ENCODE measurements around the gene LYPLAL1.
"Not testable (repeated sequence)": the region's sequence is repeated elsewhere in the genome, so short reads cannot be mapped to it uniquely, and the experiment has no call there.

The LYPLAL1 gene

DNA sequence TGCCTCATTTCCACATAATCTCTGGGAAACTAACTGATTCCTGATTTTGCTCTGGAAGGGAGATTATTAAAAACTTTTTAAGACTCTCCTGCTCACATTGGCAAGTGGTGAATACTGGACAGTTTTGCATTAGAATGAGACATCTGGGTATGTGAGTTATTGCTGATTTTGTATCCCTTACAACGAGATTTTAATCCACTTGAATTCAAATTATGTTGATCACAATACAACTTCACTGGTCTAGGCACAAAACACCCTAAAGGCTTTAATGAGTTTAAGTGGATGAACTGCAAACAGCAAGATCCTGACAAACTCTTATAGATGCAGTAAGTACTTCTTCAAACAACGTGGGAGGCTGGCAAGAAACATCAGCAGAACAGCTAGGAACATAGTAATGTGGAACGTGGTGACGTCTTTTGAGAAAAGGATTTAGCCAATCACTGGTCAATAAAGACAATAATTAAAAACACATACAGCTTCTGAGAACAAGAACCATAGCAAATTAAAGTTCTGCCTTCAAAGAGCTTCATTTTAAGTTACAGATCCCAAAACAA, 10.2 kb upstream of the LYPLAL1 start:
- DNase-seq (ENCODE audit: low spot score): no peak

DNA sequence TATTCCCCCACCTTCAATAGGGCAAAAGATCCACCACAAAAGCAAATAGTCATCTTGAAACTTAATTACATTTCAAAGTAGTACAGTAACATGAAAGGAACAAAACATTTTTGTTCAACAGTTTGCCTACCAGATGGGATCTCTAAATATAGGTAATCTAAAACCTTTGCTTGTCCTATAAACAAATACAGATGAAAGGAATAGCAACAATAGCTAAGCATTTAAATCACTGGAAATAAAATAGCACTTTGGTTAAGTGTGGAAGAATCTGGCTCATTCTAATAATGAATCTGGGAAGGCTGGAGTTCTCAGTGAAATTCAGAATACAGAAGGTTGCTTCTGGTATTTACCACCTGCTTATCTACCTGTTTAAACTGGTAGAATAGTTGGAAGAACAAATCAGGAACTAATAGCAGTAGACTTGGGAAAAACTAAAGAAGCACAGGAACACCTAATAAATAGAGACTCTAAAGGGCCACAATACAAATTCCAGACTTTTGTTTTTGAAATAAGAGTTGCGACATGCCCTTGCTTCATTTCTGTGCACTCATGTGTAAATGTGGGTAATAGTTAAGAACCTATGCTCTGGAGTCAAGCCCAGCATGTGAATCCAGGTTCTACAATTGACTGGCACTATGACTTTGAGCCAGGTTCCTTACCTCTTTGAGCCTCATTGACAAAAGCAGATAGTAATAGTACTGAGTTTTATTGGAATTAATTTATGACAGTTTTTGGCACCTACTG, 2.3 kb upstream of the LYPLAL1 start:
- DNase-seq (ENCODE audit: low spot score): no peak

- DNase-seq (ENCODE audit: low spot score): no peak
These were observed 857 bp upstream of the LYPLAL1 start for GRCh38 chr1:219172821-219173220.

DNA sequence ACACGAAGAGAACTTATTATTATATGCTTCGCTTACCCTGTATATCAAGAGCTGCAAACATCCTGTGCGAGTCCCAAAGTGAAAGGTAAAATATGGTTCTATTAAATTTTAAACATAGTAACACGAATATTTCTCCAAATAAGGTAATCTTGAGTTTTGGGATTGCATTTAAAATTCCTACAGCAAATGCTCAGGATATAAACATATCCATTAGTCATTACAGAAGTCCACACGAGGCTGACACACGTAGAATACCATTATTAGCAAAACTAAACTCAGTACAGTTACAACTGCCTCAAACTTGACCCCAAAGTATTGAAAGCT, 282 bp upstream of the LYPLAL1 start:
- no peak for DNase-seq (ENCODE audit: low spot score)

DNA sequence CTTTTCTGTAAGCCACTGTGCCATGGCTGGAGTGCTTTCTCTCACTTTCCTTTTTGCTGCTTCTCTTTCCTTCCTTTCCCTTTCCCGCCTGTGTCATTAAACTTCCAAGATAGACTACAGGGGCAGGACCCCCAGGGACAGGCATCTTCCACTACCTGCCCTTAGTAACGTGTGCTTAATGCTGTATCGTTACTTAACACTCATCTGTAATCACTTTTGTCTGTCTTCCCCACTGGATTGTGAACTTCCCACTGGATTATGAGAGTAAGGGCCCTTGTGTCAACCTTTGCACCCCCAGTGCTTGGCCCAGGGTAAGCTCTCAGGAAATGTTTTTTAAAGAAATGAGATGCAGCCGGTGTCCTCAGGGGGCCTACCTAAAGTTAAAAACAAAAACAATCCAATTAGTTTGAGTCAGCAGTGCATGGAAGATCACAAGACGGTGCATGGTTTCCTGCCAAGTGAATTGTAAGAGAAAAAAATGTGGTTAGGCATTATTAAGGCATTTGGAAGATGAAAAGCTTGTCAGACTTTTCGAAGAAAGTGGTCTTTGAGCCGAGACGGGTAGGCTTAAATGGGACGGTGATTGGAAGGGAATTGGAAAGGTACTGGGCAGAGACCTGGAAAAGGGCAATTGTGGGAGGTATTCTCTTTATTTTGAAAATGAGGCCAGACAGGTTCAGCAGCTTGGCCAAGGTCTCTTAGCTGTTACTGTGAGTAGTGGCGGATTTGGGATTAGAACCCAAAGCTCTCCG, 958 bp downstream of the LYPLAL1 start:
- DNase-seq (ENCODE audit: low spot score): peak; percentile 52

GRCh38 chr1:219175212-219175564, 1.5 kb downstream of the LYPLAL1 start:
- DNase-seq (ENCODE audit: low spot score): no peak

GRCh38 chr1:219176168-219176567, 2.5 kb downstream of the LYPLAL1 start:
- DNase-seq (ENCODE audit: low spot score): no peak

DNA sequence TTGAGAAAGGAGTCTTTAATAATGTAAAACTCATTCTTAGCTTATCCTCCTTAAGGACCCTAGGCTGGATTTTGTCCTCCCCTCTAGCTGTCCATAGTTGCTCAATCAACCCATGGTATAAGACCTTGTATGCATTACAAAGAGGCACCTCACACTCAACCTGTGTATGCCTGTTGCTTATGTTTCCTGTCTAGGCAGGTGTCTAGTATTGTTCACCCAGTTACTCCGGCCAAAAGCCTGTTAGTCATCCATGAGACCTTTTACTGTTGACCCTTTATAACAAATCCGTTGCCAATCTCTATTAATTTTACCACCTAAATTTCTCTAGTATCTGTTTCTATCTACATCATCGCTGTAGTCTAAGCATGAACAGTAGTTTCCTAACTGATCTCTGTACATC, 3.7 kb downstream of the LYPLAL1 start:
- no peak for DNase-seq (ENCODE audit: low spot score)

DNA sequence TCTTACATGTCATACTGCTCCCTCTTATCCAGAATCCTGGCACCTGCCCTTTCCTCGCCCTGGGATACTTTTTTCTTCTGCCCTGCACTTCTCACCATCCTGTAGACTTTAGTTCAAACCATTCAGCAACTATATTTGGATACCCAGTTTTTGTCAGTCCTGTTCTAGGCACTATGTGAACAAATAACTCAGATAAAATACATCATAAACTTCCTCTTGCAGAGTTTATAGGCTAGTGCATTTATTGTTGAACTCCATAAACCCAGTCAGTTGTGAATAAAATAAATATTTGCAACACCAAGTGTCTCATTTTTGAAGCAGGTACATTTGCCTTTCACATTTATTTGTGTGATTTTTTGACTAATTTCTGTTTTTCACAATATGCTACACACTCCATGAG, 4.3 kb downstream of the LYPLAL1 start:
- DNase-seq (ENCODE audit: low spot score): no peak

DNA sequence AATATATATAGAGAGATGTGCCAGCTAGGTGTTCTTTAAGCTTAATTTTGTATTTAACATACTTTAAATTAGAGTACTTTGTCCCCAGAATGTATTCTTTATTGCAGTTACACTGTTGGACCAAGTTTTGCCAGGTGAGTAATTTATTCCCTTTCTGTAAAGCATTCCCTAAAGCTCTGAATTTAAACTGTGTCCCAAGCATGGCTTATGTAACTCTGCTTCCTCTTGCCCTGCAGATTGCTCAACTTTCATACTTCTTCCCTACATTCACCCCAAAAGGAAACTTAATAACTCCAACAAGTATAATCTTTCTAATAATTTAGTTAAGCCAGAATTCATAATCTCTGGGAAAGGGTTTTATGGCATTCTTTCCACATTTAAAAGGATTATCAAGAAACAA, 5.6 kb downstream of the LYPLAL1 start:
- DNase-seq (ENCODE audit: low spot score): peak; percentile 19

DNA sequence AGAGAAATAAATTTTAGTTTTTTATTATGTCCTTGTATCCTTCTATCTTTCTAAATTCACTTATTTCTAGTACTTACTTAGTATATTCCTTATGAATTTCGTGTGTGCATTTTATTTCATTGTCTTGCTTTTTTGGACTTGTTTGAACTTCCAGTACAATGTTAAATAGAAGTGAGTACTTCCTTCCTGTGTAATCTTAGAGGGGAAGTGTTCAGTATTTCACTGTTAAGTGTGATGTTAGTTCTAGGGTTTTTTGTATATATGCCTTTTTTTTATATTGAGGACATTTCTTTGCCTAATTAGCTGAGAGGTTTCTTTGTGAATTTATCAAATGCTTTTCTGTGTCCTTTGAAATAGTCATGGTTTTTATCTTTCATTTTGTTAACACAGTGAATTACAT, 10.7 kb downstream of the LYPLAL1 start:
- DNase-seq (ENCODE audit: low spot score): no peak

DNA sequence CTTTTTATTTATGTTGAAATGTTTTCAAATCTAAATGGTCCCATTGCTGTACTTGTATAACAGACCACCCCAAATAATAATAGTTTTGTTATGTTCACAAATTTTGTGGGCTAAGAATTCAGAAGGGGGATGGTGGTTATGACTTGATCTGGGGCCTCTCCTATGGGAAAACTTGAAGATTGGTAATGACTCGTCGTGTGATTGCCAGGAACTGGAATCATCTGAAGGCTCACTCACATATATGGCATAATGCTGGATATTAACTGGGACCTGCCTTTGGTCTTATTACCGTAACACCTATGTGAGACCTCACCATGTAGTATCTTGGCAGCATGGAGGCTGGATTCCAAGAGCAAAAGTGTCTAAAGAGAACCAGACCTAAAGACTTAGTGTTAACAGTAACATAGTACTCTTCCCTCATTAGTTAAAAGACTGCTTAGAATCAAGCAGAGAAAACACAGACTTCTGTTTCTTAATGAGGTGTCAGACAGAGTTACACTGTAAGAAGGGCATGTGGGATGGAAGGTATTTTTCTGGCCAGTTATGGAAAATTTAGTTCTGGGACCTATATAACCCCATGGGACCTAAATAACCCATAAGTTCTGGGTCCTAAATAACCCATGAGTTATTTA, 11.9 kb downstream of the LYPLAL1 start:
- DNase-seq (ENCODE audit: low spot score): no peak

DNA sequence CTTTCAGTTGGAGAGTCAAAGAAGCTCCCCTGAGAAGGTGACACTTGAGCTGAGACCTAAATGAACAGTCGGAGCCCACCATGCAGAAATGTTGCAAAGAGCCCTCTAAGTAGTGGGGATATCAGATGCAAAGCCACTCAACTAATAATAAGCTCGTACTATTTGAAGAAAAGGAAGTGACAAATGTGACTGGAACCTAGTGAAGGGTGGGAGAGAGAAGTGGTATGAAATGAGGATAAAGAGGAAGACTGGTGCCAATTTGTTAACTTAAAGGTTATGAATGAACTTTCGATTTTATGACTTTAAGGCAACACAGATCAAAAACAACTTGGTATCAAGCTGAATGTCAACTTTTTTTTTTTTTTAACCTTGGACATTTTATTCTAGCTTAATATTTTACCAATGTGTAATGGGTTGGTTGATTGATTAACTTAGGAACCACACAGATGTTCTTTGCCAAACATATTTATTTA, 14.7 kb downstream of the LYPLAL1 start:
- no peak for DNase-seq (ENCODE audit: low spot score)

DNA sequence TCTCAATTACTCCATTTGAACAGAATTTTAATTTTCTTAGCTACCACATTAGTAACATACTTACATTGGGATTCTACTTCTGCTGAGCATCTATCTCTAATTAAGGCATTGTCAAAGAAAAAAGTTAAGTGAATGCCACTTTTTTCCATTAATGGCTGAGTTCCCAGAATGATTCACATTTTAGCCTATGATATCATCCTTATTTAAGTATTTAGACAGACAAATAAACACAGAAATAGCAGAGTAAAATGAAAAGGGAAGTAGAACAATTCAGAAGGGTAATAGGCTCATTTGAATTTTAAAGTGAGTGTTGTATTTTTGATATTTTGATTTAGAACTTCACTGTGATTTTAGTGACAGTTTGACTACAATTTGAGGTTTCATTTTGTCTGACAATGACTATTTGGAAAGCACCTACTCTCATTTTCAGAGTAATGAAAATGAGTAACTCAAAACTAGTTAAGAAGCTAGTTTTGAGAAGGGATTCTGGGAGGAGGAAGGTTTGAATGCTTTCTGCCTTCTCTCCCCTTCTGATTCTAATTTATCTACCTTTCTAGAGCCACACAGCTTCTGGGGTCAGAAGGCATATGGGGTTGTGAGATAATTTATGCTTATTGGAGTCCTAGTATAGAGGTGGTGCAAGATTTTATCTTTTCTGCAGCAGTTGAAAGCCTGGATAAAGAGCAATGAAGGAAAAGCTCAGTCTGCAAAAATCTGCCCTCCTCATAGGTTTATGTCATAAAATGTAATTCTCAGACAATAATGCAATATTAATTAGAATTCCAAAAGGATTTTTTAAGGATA, 15.5 kb downstream of the LYPLAL1 start:
- peak; percentile 24 for DNase-seq (ENCODE audit: low spot score)

DNA sequence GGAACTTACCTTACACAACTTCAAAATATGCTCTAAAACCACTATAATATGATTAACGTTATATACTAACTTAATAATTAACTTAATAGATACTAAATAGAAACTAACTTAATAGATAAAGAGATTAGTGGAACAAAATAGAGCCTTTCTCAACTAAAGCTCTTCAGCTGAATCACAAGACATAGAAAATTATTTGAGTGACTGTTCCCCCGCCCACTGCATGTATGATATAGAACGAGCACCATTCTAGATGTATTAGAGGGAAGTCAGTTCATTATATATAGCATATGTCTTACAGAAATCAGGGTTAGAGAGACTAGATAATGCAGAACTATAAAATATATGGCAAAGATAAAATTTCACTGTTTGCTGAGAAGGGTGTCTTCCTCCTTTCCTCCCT, 16.3 kb downstream of the LYPLAL1 start:
- DNase-seq (ENCODE audit: low spot score): no peak

DNA sequence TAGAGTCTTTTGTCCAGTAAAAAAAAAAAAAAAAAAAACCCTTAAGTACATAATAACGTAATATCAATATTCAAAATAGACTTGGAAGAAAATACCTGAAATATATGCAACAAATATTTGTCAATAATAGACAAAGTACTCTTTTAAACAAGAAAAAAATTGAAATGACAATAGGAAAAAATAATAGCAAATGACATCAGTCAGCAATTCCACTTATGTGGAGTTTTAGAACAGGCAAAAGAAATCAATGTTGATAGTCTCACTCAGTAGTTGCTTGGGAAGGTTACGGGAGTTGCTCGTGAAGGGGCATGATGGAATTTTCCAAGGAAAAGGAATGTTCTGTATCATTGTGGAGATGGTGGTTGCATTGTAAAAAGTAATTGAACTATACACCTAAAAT, 16.9 kb downstream of the LYPLAL1 start:
- DNase-seq (ENCODE audit: low spot score): no peak

GRCh38 chr1:219195833-219196232, 22.2 kb downstream of the LYPLAL1 start:
- not testable (repeated sequence) for DNase-seq (ENCODE audit: low spot score)

DNA sequence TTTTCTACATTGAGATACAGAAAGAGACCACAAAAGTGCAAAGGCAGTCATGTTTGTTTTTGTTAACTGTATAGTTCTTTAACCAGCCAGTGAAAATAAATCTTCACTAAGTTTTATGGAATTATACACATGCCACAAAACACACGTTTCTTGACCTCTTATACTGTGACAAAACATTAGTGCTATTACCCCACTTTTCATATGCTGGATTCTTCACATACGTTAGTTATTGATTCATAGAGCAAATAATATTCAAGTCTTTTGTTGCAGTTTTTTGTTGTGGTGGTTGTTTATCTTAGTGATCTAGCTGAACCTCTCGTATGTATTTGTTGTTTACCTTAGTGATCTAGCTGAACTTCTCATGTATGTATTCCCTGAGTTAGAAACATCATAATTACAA, 28.0 kb downstream of the LYPLAL1 start:
- no peak for DNase-seq (ENCODE audit: low spot score)

DNA sequence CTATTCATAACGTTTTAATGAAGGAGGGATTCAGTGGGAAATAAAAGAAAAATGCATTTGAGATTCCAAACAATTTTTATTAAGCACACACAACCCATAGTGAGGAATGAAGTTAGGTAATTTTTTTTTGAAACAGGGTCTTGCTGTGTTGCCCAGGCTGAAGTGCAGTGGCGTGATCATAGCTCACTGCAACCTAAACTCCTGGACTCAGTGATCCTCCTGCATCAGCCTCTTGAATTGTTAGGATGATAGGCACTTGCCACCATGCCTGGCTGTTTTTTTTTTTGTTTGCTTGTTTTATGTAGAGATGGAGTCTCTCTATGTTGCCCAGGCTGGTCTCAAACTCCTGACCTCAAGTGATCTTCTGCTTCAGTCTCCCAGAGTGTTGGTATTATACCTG, 28.9 kb downstream of the LYPLAL1 start:
- DNase-seq (ENCODE audit: low spot score): no peak

- DNase-seq (ENCODE audit: low spot score): no peak
These were observed 32.7 kb downstream of the LYPLAL1 start for GRCh38 chr1:219206350-219206749.

DNA sequence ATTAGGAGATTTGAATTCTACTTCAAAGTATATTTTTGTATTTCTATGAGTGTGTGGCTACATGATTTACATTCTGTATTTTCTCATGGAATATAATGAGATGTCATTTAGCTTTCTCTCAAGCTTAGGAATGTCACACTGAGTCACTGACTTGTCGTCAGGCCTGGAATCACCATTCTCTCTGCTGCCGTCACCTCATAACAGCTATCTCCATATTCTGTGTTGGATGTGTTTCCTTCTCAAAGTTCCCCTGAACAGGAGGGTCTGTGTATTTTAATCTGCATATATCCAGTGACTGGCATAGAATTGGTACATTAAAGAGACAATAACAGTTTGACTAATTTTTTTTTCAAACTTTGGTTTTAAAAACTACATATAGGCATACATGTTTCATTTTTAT, 35.9 kb downstream of the LYPLAL1 start:
- DNase-seq (ENCODE audit: low spot score): no peak

DNA sequence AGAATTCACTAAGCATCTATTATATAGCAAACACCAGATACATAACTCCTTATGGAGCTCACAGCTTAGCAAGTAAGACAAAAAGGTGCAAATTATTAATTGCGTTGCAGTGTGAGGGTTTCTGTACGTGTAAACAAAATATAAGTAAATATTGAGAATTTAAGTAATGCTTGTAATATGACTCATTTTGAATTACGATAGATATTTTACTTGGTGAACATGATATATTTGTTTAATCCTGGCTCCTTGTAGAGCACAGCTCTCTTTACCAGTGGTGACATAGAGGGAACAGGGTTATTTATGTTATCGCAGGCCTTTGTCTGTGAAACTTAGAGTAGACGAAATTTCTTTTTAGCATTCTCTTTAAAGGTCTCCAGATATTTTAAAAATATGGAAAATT, 36.4 kb downstream of the LYPLAL1 start:
- DNase-seq (ENCODE audit: low spot score): no peak
